Stimulated activated CD4-positive, alpha-beta T cell treated with anti-CD3 and anti-CD28 coated beads, Interleukin-15, amount 100 ng/mL, for 1 hour (primary cell): ENCODE data around the gene ZSWIM1.
"Not testable (repeated sequence)": the region's sequence is repeated elsewhere in the genome, so short reads cannot be mapped to it uniquely, and the experiment has no call there.

Source experiments
- DNase-seq, 2 donors: peaks; one replicate each; pipeline ENCODE4 v3.0.0-alpha.2; 2020; ENCODE audit warnings: low read depth in 1 of 2, low spot score in 1 of 2

ZSWIM1 gene

GRCh38 chr20:45887346-45887715 is 6.3 kb downstream of the ZSWIM1 start, which contains the start of gene SPATA25:
Gene SPATA25 (minus strand): TSS chr20:45887622. CDS start chr20:45887590, 32 bp downstream.
- DNase-seq, result no peak

DNA sequence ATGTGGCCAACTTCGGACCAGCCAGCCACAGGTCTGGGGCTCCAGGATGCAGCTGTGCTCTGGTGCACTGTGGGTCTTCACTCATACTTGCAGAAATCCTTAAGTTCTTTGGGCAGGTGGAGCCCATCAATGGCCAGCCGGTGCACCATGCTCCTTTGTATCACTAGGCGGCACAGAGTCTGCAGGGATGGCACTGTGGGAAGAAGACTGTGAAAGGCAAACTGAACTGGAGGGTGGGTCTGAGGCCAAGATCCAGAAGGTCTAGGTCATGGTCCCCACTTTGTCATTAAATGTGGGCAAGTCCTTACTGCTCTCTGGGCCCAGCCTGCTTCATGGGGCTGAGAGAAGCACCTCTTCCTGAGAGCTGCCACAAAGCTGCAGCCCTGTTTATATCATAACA is 7.7 kb downstream of the ZSWIM1 start:
- DNase-seq, result no peak

DNA sequence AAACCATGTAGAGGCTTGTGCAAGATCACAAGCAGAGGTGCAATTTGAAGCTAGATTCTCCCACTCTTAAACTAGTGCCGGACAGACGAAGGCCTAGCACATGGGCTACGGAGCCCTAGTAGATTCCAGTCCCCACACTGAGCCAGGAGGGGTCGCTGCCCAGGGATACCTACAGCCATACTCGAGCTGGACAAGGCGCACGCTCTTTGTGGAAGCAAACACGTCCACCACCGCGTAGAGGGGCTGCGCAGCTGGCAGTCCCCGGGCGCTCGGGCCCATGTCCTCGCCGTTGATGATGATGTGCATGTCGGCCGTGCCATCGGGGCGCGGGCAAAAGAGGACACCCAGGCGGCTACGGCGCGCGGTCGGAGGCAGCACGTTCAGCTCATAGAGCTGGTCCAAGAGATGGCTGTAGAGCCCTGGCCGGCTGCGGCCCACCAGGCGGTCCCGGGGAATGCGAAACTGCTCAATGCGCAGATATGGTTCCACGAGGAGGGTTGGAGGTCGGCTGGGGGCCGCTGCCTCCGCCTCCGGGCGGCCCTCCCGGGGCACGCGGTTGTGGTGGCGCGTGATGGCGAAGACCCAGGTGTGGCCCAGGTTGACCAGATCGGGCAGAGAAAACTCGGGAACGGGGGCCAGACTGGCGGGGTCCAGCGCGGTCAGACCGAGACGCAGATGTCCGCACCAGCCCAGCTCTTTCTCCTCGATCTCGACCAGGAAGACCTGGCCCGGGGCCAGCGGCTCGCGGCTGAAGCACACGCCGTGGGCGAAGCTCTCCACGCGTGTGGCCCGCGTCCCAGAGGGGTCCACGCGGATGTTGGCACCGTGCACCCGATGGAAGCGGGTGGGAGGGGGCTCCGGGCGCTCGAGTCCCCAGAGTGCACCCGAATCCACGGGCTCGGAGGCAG is 9.3 kb downstream of the ZSWIM1 start:
- DNase-seq, result peak in 1 of 2 donors; percentile 27

DNA sequence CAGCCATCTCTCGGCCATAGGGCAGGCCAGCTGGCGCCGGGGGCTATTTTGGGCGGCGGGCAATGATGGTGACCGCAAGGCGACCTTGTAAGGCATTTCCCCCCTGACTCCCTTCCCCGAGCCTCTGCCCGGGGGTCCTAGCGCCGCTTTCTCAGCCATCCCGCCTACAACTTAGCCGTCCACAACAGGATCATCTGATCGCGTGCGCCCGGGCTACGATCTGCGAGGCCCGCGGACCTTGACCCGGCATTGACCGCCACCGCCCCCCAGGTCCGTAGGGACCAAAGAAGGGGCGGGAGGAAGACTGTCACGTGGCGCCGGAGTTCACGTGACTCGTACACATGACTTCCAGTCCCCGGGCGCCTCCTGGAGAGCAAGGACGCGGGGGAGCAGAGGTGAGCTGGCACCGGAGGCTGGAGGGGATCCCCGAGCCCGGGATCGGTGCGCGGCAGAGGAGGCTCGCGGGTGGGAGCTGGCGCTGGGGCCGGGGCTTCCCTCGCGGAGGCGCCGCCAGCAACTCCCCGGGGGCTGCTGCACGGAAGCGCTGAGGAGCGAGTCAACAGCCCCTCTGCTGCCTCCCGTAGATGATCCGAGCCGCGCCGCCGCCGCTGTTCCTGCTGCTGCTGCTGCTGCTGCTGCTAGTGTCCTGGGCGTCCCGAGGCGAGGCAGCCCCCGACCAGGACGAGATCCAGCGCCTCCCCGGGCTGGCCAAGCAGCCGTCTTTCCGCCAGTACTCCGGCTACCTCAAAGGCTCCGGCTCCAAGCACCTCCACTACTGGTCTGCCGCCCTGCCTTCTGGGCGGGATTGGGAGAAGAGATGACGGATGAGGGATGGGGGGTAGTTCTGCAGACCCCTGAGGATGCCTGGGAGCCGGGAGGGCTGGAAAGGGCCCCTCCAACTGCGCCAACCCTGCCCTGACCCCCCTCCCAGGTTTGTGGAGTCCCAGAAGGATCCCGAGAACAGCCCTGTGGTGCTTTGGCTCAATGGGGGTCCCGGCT is 10.3 kb downstream of the ZSWIM1 start, which contains the start of the genes CTSA and NEURL2:
Gene CTSA (plus strand): TSS at position 351 of the 999 bp plus-strand sequence. CDS start 234 bp downstream, at position 585.
Gene NEURL2 (minus strand): TSS at position 224 of the 999 bp plus-strand sequence. CDS start 217 bp downstream, at position 7.
- DNase-seq, result peak; percentile 70 to 76

- DNase-seq, result no peak
Measured at GRCh38 chr20:45892049-45892825, 11.2 kb downstream of the ZSWIM1 start.

- DNase-seq, result no peak
Measured at GRCh38 chr20:45892828-45893500, 11.9 kb downstream of the ZSWIM1 start.

DNA sequence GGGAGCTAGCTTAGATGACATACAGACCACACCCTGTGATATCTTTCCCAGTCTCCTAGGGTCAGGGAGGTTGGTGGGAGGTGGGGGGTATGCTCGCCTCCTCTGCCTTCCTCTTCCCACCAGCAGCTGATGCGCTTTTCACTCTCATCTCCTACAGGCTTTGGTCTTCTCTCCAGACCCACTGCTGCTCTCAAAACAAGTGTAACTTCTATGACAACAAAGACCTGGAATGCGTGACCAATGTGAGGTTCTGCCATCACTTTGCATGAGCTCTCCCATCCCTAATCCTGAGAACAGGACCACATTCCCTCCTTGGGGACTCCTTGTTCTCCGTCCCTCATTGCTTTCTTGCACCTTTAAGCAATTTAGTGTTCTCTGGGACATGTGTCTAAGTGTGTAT is 12.8 kb downstream of the ZSWIM1 start:
- no peak for DNase-seq

DNA sequence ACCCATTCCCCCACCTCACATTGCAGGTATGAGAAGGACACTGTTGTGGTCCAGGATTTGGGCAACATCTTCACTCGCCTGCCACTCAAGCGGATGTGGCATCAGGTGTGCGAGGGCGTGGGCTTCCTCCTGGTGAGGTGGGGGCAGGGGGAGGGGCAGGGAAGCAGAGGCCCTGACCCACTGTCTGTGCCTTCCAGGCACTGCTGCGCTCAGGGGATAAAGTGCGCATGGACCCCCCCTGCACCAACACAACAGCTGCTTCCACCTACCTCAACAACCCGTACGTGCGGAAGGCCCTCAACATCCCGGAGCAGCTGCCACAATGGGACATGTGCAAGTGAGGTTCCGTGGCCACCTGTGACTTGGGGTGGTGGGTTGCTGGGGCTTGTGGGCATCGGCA is 13.8 kb downstream of the ZSWIM1 start:
- no peak for DNase-seq

GRCh38 chr20:45896641-45897161 is 15.7 kb downstream of the ZSWIM1 start:
- DNase-seq, result no peak

GRCh38 chr20:45897289-45897688 is 16.3 kb downstream of the ZSWIM1 start:
- no peak for DNase-seq

- DNase-seq, result no peak
Measured at GRCh38 chr20:45897692-45898091, 16.7 kb downstream of the ZSWIM1 start.

GRCh38 chr20:45898285-45898684 is 17.3 kb downstream of the ZSWIM1 start:
- DNase-seq, result no peak

GRCh38 chr20:45899046-45899835 is 18.2 kb downstream of the ZSWIM1 start:
- DNase-seq, result no peak

DNA sequence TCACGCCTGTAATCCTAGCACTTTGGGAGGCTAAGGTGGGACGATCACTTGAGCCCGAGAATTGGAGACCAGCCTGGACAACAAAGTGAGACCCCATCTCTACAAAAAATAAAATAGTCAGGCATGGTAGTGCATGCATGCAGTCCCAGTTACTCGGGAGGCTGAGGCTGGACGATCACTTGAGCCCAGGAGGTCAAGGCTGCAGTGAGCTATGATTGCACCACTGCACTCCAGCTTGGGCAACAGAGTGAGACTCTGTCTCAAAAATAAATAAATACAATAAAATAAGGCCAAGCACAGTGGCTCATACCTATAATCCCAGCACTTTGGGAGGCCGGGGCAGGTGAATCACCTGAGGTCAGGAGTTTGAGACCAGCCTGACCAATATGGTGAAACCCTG is 20.3 kb downstream of the ZSWIM1 start:
- not testable (repeated sequence) for DNase-seq

GRCh38 chr20:45902199-45902701 is 21.2 kb downstream of the ZSWIM1 start:
- DNase-seq, result no peak

DNA sequence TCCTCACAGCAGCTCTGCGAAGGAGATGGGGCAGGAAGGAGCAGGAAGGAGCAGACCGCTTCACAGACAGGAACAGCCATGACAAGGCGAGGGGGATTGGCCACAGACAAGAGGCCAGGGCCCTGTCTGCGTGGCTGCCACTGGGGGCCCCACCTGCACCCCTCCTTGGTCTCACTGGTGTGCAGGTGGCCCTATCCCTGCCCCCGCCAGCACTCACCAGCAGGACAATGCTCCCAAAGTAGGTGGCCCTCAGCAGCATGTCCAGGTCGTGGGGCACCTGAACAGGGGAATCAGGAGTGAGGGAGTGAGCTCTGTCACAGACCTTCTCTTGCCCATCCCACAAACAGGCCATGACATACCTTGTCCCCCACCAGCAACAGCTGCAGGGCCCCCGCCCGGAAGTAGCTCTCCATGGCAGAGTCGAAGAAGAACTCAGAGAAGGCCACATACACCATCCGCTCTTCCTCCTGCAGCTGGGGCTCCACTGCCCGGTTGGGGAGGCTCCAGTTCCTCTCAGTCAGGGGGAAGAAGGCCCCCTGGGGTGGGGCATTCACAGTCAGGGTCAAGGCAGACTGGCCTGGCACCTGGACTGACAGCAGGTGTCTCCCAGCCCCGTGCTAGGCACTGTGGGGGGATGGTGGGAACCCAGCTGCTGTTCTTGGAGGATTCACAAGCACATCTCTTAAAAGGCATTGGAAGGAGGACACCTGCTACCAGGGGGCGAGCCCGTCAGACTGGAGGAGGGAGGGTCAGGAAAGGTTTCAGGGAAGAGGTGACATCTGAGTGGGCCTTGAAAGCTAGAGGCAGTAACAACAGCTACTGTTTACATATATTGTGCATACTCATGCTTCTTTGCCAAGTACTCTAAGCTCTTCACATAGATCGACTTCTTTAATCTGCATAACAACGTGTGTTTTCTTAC is 23.8 kb downstream of the ZSWIM1 start:
- no peak for DNase-seq

DNA sequence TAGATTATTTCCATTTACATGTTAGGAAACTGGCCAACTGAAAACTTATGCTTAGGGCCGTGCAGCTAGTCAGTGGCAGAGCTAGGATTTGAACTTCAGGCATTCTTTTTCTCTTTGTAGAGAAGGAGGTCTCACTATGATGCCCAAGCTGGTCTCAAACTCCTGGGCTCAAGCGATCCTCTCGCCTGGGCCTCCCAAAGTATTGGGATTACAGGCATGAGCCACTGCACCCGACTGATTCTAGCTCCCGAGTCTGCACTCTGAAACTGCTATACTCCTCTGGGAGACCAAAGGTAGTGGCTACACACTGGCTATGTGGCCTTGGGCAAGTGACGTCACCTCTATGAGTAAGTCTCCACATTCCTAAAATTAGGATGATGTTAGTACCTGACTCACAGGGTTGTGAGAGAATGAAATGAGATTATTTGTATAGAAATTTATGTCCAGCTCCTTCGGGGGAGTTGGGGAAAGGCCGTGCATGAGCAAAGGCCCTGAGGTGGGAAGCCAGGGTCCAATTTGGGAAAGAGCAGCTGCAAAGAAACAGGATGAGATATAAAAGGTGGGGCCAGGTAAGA is 24.6 kb downstream of the ZSWIM1 start:
- no peak for DNase-seq
